ENCODE data around the gene NPAS1. TPM values are rescaled to one million over a fixed set of nuclear protein-coding genes. Genes with fewer than 3 reads are reported as not detected.

The NPAS1 gene
- total and polyA plus RNA-seq, 2 of the 13 experiments (the other 11 are each of a cell fraction or from before 2014, with no cell fraction given): 0.35 to 2.9 TPM

DNA sequence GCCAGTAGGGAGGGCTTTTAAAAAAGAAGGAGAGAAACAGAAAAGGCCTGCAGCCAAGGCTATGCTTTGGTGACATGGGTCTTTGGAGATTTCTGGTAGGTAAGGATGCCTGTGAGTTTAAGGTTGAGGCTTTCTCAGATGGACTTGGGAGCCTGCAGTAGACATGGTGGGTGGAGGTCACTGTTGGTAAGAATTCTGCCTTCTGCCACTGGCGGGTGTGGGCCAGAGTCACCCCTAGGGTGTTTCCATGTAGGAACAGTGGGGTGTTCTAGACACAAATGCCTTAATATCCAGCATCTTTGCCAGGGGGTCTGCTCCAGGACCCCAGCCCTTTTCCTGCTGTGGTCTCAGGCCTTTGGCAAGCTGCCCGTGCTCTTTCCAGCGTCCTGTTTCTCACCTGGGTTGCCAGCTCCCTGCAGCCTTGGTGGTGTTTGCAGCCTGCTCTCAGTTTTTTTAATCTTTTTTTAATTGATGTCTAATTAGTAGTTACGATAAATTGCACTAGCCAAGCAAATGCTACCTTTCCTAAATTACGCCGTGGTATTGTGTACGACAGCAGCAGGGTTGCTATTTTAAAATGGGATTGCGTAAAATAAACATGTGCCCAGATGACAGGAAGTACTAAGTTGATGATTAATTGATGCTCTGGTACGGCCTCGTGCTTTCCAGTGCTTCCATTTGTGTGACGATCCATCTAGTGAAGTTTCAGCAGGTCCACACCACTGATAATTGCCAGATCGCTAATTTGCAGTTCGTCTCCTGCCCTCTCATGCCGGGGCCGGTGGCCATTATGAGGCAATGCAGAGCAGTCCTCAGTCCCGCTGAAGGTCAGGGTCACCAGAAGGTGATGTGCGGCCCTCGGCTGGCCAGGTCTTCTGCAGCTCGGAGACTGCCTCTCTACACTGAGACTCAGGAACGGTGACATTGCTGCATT is 35.3 kb upstream of the NPAS1 start (continued):
- TF ChIP-seq PHF20 (CRISPR knock-in tag; IDR thresholded peaks at IDR 0.05): no peak
- TF ChIP-seq SMAD1 (CRISPR knock-in tag; IDR thresholded peaks at IDR 0.05; ENCODE audit: borderline replicate concordance, low read depth): no peak; the same call in 1 of the 2 replicates
- TF ChIP-seq PCBP1 (IDR thresholded peaks at IDR 0.05; ENCODE audit: borderline replicate concordance, low read depth, low read length): no peak
- TF ChIP-seq HDAC1 (CRISPR knock-in tag; IDR thresholded peaks at IDR 0.05): peak; percentile 96
- TF ChIP-seq ATF5 (CRISPR knock-in tag; IDR thresholded peaks at IDR 0.05; ENCODE audit: low read depth): 0 out of 2 replicates have a peak, but pooled peaks have one; percentile 52
- TF ChIP-seq, protein P1, sequence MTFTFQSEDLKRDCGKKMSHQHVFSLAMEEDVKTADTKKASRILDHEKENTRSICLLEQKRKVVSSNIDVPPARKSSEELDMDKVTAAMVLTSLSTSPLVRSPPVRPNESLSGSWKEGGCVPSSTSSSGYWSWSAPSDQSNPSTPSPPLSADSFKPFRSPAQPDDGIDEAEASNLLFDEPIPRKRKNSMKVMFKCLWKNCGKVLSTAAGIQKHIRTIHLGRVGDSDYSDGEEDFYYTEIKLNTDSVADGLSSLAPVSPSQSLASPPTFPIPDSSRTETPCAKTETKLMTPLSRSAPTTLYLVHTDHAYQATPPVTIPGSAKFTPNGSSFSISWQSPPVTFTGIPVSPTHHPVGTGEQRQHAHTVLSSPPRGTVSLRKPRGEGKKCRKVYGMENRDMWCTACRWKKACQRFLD (CRISPR knock-in tag; IDR thresholded peaks at IDR 0.05; ENCODE audit: borderline replicate concordance): no peak
- TF ChIP-seq CCDC6 (CRISPR knock-in tag; IDR thresholded peaks at IDR 0.05): peak; percentile 84; the same call in 1 of the 2 replicates
- peak; percentile 62; the same call in 1 of the 2 replicates for TF ChIP-seq XBP1 (CRISPR knock-in tag; IDR thresholded peaks at IDR 0.05)
- peak; percentile 93 for TF ChIP-seq CEBPB (IDR thresholded peaks at IDR 0.05; ENCODE audit: borderline replicate concordance, low read depth, low read length)
- TF ChIP-seq, protein P2, sequence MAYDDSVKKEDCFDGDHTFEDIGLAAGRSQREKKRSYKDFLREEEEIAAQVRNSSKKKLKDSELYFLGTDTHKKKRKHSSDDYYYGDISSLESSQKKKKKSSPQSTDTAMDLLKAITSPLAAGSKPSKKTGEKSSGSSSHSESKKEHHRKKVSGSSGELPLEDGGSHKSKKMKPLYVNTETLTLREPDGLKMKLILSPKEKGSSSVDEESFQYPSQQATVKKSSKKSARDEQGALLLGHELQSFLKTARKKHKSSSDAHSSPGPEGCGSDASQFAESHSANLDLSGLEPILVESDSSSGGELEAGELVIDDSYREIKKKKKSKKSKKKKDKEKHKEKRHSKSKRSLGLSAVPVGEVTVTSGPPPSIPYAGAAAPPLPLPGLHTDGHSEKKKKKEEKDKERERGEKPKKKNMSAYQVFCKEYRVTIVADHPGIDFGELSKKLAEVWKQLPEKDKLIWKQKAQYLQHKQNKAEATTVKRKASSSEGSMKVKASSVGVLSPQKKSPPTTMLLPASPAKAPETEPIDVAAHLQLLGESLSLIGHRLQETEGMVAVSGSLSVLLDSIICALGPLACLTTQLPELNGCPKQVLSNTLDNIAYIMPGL (CRISPR knock-in tag; IDR thresholded peaks at IDR 0.05; ENCODE audit: borderline replicate concordance in 1 of 2, low read depth in 1 of 2): peak; percentile 32 to 56; a peak in 2 of 4 replicates
- no peak for TF ChIP-seq ZNF282 (IDR thresholded peaks at IDR 0.05; ENCODE audit: partially characterized antibody)
- TF ChIP-seq ZNF12 (CRISPR knock-in tag; IDR thresholded peaks at IDR 0.05): peak; percentile 73
- no peak for TF ChIP-seq CHCHD3 (CRISPR knock-in tag; IDR thresholded peaks at IDR 0.05)
- 0 out of 2 replicates have a peak, but pooled peaks have one; percentile 61 for TF ChIP-seq ZC3H13 (CRISPR knock-in tag; IDR thresholded peaks at IDR 0.05)
- TF ChIP-seq, protein P3, sequence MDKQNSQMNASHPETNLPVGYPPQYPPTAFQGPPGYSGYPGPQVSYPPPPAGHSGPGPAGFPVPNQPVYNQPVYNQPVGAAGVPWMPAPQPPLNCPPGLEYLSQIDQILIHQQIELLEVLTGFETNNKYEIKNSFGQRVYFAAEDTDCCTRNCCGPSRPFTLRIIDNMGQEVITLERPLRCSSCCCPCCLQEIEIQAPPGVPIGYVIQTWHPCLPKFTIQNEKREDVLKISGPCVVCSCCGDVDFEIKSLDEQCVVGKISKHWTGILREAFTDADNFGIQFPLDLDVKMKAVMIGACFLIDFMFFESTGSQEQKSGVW (CRISPR knock-in tag; IDR thresholded peaks at IDR 0.05; ENCODE audit: borderline replicate concordance): no peak
- TF ChIP-seq PHF5A (CRISPR knock-in tag; IDR thresholded peaks at IDR 0.05; ENCODE audit: low read depth, unreplicated experiment): no peak
- TF ChIP-seq ZSCAN5A (CRISPR knock-in tag; IDR thresholded peaks at IDR 0.05; ENCODE audit: borderline replicate concordance): no peak
